ENCODE measurements around the gene TEX54. TPM values are rescaled to one million over a fixed set of nuclear protein-coding genes. Genes with fewer than 3 reads are reported as not detected.
A peak's percentile ranks its signal among the peaks of the same experiment; 100 is the strongest.

The TEX54 gene
- total and polyA plus RNA-seq, 2 of the 13 experiments (the other 11 are each of a cell fraction or from before 2014, with no cell fraction given) = not detected

GRCh38 chr11:62831520-62832335 is 913 bp downstream of the TEX54 start, which contains the start of gene STX5 (continued):
- no peak for TF ChIP-seq CSRNP2 (CRISPR knock-in tag; conservative IDR thresholded peaks at IDR 0.05; ENCODE audit: low read depth)
- TF ChIP-seq, protein P1, sequence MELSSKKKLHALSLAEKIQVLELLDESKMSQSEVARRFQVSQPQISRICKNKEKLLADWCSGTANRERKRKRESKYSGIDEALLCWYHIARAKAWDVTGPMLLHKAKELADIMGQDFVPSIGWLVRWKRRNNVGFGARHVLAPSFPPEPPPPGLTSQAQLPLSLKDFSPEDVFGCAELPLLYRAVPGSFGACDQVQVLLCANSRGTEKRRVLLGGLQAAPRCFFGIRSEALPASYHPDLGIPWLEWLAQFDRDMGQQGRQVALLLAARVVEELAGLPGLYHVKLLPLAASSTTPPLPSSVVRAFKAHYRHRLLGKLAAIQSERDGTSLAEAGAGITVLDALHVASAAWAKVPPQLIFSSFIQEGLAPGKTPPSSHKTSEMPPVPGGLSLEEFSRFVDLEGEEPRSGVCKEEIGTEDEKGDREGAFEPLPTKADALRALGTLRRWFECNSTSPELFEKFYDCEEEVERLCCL (CRISPR knock-in tag; IDR thresholded peaks at IDR 0.05; ENCODE audit: borderline replicate concordance) = no peak
- TF ChIP-seq, protein P2, sequence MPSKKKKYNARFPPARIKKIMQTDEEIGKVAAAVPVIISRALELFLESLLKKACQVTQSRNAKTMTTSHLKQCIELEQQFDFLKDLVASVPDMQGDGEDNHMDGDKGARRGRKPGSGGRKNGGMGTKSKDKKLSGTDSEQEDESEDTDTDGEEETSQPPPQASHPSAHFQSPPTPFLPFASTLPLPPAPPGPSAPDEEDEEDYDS (CRISPR knock-in tag; IDR thresholded peaks at IDR 0.05) = peak; percentile 99
- no peak for TF ChIP-seq NFATC3 (CRISPR knock-in tag; IDR thresholded peaks at IDR 0.05)
- no peak for TF ChIP-seq MTA3 (CRISPR knock-in tag; IDR thresholded peaks at IDR 0.05)
- no peak for TF ChIP-seq HNF4G (IDR thresholded peaks at IDR 0.05; ENCODE audit: borderline replicate concordance, low read depth, low read length)
- TF ChIP-seq HNF4G (CRISPR knock-in tag; IDR thresholded peaks at IDR 0.05; ENCODE audit: borderline replicate concordance, low read depth) = 0 out of 2 replicates have a peak, but pooled peaks have one; percentile 20
- no peak for TF ChIP-seq ZBTB3 (CRISPR knock-in tag; IDR thresholded peaks at IDR 0.05; ENCODE audit: borderline replicate concordance, low read depth)
- no peak for TF ChIP-seq ZNF703 (CRISPR knock-in tag; IDR thresholded peaks at IDR 0.05; ENCODE audit: borderline replicate concordance)
- peak; percentile 62 for TF ChIP-seq AGO1 (IDR thresholded peaks at IDR 0.05; ENCODE audit: low read depth, low read length, poor library complexity, severe bottlenecking)
- TF ChIP-seq ZNF841 (CRISPR knock-in tag; IDR thresholded peaks at IDR 0.05; ENCODE audit: borderline replicate concordance) = no peak
- no peak for TF ChIP-seq HNRNPH1 (optimal IDR thresholded peaks at IDR 0.05; ENCODE audit: low read depth, low read length)
- no peak for TF ChIP-seq ZNF839 (CRISPR knock-in tag; IDR thresholded peaks at IDR 0.05; ENCODE audit: borderline replicate concordance)
- no peak for TF ChIP-seq ZNF136 (CRISPR knock-in tag; IDR thresholded peaks at IDR 0.05; ENCODE audit: low read depth)
- TF ChIP-seq NFAT5 (CRISPR knock-in tag; IDR thresholded peaks at IDR 0.05) = no peak
- TF ChIP-seq ZFAT (CRISPR knock-in tag; conservative IDR thresholded peaks at IDR 0.05) = no peak
- TF ChIP-seq ZKSCAN8 (CRISPR knock-in tag; IDR thresholded peaks at IDR 0.05; ENCODE audit: borderline replicate concordance) = no peak
- TF ChIP-seq ZNF326 (CRISPR knock-in tag; IDR thresholded peaks at IDR 0.05; ENCODE audit: borderline replicate concordance) = no peak
- TF ChIP-seq PHF21A (CRISPR knock-in tag; IDR thresholded peaks at IDR 0.05) = 0 out of 2 replicates have a peak, but pooled peaks have one; percentile 7
- TF ChIP-seq ZNF605 (CRISPR knock-in tag; IDR thresholded peaks at IDR 0.05) = peak; percentile 82; the same call in 1 of the 2 replicates
- TF ChIP-seq RARA (CRISPR knock-in tag; IDR thresholded peaks at IDR 0.05) = no peak
